ENCODE measurements around the gene CCL3.

Gene CCL3

DNA sequence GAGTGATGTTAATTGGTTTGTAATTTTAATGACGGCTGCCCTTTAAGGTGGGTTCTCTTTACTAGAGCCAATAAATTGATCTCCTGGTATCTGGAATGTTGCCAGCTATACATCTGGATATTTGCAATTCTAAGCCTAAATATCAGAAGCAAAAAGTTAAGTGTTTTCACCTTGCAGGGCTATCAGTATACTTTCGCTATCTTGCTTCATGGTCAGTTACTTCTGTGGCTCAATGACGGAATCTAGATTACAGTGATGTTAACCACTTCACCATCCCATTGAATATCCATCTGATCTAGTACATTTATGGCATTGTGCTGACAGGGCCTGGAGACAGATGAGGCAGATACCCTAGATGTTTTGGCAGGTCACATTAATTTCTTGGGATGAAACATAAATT is 42.0 kb upstream of the CCL3 start:
- H4K20me1 ChIP-seq (ENCODE audit: control insufficient read depth, insufficient read depth, low read depth, low read length): no peaks in the 10 kb centered on the region; the same call in 1 of the 2 replicates
- no peak overlapping the region for H3K27ac ChIP-seq (ENCODE audit: low read depth, low read length)
- no peaks in the 10 kb centered on the region for H3K36me3 ChIP-seq (ENCODE audit: control insufficient read depth, low read length)
- H3K79me2 ChIP-seq (ENCODE audit: control insufficient read depth, low read length): no peaks in the 10 kb centered on the region
- H3K4me3 ChIP-seq (ENCODE audit: low read length): no peak overlapping the region
- no peaks in the 10 kb centered on the region for H3K9me2 ChIP-seq (replicated peaks; ENCODE audit: control insufficient read depth, low read length)
- no peaks in the 10 kb centered on the region for H3K9me3 ChIP-seq (ENCODE audit: control insufficient read depth, insufficient read depth, low read length)
- peaks cover 66% of the 10 kb centered on the region for H3K27me3 ChIP-seq (ENCODE audit: control insufficient read depth, low read length)
- TF ChIP-seq, protein P1, sequence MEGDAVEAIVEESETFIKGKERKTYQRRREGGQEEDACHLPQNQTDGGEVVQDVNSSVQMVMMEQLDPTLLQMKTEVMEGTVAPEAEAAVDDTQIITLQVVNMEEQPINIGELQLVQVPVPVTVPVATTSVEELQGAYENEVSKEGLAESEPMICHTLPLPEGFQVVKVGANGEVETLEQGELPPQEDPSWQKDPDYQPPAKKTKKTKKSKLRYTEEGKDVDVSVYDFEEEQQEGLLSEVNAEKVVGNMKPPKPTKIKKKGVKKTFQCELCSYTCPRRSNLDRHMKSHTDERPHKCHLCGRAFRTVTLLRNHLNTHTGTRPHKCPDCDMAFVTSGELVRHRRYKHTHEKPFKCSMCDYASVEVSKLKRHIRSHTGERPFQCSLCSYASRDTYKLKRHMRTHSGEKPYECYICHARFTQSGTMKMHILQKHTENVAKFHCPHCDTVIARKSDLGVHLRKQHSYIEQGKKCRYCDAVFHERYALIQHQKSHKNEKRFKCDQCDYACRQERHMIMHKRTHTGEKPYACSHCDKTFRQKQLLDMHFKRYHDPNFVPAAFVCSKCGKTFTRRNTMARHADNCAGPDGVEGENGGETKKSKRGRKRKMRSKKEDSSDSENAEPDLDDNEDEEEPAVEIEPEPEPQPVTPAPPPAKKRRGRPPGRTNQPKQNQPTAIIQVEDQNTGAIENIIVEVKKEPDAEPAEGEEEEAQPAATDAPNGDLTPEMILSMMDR (IDR thresholded peaks at IDR 0.05; ENCODE audit: low read depth, low read length, poor library complexity, severe bottlenecking): no peak
- no peak for TF ChIP-seq EZH2phosphoT487 (IDR thresholded peaks at IDR 0.05; ENCODE audit: borderline replicate concordance, low read length)
- H3K4me2 ChIP-seq (ENCODE audit: low read length): no peak overlapping the region
- peaks cover 6% of the 10 kb centered on the region; the same call in 1 of the 2 replicates for H3F3A ChIP-seq (ENCODE audit: control insufficient read depth, insufficient read depth)
- peaks cover 25% of the 10 kb centered on the region for H3K4me1 ChIP-seq (ENCODE audit: control insufficient read depth, low read length)

DNA sequence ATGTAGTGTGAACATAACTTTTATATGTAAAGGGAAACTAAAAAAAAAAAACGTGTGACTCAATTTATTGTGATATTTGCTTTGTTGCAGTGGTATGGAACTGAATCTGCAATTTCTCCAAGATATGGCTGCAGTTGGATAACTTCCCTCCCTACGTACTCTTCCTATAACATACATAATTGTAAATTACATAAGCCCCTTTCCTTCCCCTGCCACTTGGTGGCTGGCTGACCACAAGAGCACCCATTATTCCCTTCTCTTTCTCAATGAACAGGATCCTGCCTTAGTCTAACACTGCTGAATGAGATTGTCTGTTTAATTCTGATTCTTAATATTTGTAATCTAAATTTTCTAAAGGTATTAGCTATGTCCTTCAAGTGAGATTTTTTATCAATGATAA is 41.5 kb upstream of the CCL3 start:
- Histone ChIP-seq H3K4me2 (ENCODE audit: low read length) (no peak overlapping the region), H4K20me1 (ENCODE audit: control insufficient read depth, insufficient read depth, low read depth, low read length) (no peaks in the 10 kb centered on the region; the same call in 1 of the 2 replicates), H3K4me1 (ENCODE audit: control insufficient read depth, low read length) (peaks cover 30% of the 10 kb centered on the region), H3K9me3 (ENCODE audit: control insufficient read depth, insufficient read depth, low read length) (peaks cover 4% of the 10 kb centered on the region), H3K27me3 (ENCODE audit: control insufficient read depth, low read length) (peaks cover 62% of the 10 kb centered on the region), H3K9me2 (replicated peaks; ENCODE audit: control insufficient read depth, low read length) (no peaks in the 10 kb centered on the region), H3K36me3 (ENCODE audit: control insufficient read depth, low read length) (no peaks in the 10 kb centered on the region), H3K4me3 (ENCODE audit: low read length) (no peak overlapping the region), H3F3A (ENCODE audit: control insufficient read depth, insufficient read depth) (peaks cover 6% of the 10 kb centered on the region; the same call in 1 of the 2 replicates), H3K27ac (ENCODE audit: low read depth, low read length) (no peak overlapping the region), H3K79me2 (ENCODE audit: control insufficient read depth, low read length) (no peaks in the 10 kb centered on the region)
- TF ChIP-seq, protein P1 (IDR thresholded peaks at IDR 0.05; ENCODE audit: low read depth, low read length, poor library complexity, severe bottlenecking): no peak
- TF ChIP-seq EZH2phosphoT487 (IDR thresholded peaks at IDR 0.05; ENCODE audit: borderline replicate concordance, low read length): no peak

DNA sequence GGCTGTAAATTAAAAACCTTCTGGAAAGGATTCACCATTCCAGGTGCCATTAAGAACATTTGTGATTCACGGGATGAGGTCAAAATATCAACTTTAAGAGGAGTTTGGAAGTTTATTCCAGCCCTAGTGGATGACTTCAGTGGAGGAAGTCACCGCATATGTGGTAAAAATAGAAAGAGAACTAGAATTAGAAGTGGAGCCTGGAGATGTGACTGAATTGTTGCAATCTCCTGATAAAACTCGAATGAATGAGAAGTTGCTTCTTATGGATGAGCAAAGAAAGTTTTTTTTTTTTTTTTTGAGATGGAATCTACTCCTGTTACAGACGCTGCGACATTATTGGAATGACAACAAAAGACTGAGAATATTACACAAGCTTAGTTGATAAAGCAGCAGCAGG is 40.4 kb upstream of the CCL3 start:
- peaks cover 30% of the 10 kb centered on the region for H3K4me1 ChIP-seq (ENCODE audit: control insufficient read depth, low read length)
- no peak overlapping the region for H3K4me3 ChIP-seq (ENCODE audit: low read length)
- H3K9me3 ChIP-seq (ENCODE audit: control insufficient read depth, insufficient read depth, low read length): peaks cover 15% of the 10 kb centered on the region
- no peak overlapping the region for H3K4me2 ChIP-seq (ENCODE audit: low read length)
- no peaks in the 10 kb centered on the region for H3K9me2 ChIP-seq (replicated peaks; ENCODE audit: control insufficient read depth, low read length)
- no peaks in the 10 kb centered on the region for H3K79me2 ChIP-seq (ENCODE audit: control insufficient read depth, low read length)
- peaks cover 6% of the 10 kb centered on the region; the same call in 1 of the 2 replicates for H3F3A ChIP-seq (ENCODE audit: control insufficient read depth, insufficient read depth)
- TF ChIP-seq, protein P1 (IDR thresholded peaks at IDR 0.05; ENCODE audit: low read depth, low read length, poor library complexity, severe bottlenecking): no peak
- TF ChIP-seq EZH2phosphoT487 (IDR thresholded peaks at IDR 0.05; ENCODE audit: borderline replicate concordance, low read length): no peak
- no peaks in the 10 kb centered on the region for H3K36me3 ChIP-seq (ENCODE audit: control insufficient read depth, low read length)
- H3K27ac ChIP-seq (ENCODE audit: low read depth, low read length): no peak overlapping the region
- H4K20me1 ChIP-seq (ENCODE audit: control insufficient read depth, insufficient read depth, low read depth, low read length): no peaks in the 10 kb centered on the region; the same call in 1 of the 2 replicates
- H3K27me3 ChIP-seq (ENCODE audit: control insufficient read depth, low read length): peaks cover 57% of the 10 kb centered on the region

Measured in DOHH2 (cell line).